ENCODE results near the gene F10.
"Not testable (repeated sequence)": the region's sequence is repeated elsewhere in the genome, so short reads cannot be mapped to it uniquely, and the experiment has no call there.

The F10 gene

DNA sequence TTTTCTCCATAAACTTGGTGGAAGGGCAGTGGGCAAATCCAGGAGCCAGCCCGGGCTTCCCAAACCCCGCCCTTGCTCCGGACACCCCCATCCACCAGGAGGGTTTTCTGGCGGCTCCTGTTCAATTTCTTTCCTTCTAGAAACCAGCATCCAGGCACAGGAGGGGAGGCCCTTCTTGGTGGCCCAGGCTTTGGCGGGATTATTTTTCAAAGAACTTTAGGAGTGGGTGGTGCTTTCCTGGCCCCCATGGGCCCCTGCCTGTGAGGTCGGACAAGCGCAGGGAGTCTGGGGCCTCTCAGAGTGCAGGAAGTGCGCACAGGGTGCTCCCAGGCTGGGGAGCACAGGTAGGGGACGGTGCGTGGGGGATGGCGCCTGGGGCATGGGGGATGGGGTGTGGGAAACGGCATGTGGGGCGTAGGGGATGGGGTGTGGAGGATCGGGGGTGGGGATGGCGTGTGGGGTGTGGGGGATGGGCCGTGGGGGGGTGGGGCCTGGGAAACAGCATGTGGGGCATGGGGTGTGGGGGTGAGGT is 16.6 kb upstream of the F10 start:
- TF ChIP-seq, protein P1, sequence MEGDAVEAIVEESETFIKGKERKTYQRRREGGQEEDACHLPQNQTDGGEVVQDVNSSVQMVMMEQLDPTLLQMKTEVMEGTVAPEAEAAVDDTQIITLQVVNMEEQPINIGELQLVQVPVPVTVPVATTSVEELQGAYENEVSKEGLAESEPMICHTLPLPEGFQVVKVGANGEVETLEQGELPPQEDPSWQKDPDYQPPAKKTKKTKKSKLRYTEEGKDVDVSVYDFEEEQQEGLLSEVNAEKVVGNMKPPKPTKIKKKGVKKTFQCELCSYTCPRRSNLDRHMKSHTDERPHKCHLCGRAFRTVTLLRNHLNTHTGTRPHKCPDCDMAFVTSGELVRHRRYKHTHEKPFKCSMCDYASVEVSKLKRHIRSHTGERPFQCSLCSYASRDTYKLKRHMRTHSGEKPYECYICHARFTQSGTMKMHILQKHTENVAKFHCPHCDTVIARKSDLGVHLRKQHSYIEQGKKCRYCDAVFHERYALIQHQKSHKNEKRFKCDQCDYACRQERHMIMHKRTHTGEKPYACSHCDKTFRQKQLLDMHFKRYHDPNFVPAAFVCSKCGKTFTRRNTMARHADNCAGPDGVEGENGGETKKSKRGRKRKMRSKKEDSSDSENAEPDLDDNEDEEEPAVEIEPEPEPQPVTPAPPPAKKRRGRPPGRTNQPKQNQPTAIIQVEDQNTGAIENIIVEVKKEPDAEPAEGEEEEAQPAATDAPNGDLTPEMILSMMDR (IDR thresholded peaks at IDR 0.05; ENCODE audit: extremely low read depth, missing control alignments) = no peak
- no peak for DNase-seq (ENCODE audit: low spot score)

DNA sequence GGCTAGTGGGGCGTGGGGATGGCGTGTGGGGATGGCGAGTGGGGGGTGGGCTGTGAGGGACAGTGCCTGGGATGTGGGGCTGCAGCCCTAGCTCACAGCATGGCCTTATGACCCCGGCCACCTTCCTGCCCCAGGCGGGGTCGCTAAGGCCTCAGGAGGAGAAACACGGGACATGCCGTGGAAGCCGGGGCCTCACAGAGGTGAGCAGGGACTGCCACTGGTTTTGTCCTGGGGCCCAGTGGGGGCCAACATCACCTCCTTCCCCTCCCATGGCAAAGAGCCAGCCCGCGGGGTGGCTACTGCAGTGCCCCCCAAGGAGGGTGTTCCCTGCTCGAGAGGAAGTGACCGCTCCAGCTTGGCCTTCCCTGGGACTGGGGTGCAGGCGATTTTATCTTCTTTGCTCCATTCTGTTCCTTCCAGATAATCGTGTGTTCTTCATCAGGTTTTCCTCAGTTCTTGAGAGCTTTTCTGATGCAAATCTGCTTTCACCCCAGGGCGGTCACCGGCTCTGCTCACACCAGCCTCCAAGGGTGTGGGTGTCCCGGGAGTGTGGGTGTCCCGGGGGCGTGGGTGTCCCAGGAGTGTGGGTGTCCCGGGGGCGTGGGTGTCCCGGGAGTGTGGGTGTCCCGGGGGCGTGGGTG is 15.8 kb upstream of the F10 start:
- TF ChIP-seq, protein P1 (IDR thresholded peaks at IDR 0.05; ENCODE audit: extremely low read depth, missing control alignments) = no peak
- no peak for DNase-seq (ENCODE audit: low spot score)

DNA sequence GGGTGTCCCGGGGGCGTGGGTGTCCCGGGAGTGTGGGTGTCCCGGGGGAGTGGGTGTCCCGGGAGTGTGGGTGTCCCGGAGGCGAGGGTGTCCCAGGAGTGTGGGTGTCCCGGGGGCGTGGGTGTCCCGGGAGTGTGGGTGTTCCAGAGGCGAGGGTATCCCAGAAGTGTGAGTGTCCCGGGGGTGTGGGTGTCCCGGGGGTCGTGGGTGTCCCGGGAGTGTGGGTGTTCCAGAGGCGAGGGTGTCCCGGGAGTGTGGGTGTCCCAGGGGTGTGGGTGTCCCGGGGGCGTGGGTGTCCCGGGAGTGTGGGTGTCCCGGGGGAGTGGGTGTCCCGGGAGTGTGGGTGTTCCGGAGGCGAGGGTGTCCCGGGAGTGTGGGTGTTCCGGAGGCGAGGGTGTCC is 14.1 kb upstream of the F10 start:
- not testable (repeated sequence) for DNase-seq (ENCODE audit: low spot score)

DNA sequence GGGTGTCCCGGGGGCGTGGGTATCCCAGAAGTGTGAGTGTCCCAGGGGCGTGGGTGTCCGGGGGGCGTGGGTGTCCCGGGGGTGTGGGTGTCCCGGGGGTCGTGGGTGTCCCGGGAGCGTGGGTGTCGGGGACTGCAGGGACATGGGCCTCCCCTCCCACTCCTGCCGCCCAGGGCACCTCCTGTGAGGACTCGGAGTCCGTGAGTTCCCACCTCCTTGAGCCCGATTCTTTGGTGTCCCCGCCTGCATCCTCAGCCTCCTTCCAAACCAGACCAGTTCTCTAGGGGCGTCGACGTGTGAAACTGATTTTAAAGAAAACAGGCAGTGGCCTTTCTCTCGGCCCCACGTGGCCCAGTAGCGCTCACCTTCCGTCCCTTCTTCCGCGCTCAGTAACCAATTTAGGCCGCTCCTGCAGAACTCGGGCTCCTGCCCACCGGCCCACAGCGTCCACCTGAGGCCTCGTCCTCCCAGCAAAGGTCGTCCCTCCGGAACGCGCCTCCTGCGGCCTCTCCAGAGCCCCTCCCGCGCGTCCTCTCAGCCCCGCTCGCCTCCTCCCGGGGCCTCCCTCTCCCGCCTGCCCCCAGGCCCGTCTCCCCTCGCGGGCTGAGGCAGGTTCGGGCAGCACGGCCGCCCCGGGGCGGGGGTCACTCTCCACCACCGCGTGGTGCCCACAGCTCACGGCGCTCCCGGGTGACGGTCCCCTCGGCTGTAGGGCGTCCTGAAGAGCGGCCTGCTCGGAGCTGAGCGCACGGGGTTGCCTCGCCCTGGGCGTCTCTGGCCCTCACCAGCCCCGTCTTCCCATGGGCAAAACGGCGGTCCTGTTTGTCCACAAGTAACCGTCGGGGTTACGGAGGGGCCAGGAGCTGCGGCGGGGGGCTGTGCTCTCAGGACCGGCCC is 13.2 kb upstream of the F10 start:
- DNase-seq (ENCODE audit: low spot score) = no peak
- TF ChIP-seq, protein P1 (IDR thresholded peaks at IDR 0.05; ENCODE audit: extremely low read depth, missing control alignments) = no peak

DNA sequence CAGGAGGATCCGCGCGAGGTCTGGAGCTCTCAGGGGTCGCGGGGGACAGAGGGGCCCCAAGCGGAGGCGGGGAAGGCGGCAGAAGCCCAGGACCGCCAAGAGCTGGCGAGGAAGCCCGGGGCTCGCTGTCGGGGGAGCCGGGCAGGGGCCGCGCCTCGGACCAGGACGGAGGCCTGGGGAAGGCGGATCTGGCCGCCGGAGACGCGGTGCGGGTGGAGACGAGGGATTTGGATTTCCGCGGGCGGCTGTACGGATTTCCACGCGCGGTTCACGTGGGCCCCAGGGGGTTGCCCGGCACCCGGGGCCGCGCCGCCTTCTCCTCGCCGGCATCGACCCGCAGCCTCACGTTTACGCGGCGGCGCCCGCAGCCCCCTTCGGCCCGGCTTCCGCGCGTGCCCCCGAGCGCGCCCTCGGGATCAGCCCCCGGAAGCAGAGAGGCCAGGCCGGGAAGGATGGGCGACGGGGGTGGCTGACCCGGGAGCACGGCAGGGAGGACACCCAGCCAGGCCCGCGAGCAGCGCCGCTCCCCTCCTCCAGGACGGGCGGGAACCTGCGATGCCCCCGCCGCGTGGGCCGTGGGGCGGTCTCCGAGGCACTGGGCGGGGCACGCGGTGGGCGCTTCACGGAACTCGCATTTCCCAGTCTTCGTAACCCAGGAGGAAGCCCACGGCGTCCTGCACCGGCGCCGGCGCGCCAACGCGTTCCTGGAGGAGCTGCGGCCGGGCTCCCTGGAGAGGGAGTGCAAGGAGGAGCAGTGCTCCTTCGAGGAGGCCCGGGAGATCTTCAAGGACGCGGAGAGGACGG is 12.3 kb upstream of the F10 start:
- no peak for DNase-seq (ENCODE audit: low spot score)
- TF ChIP-seq, protein P1 (IDR thresholded peaks at IDR 0.05; ENCODE audit: extremely low read depth, missing control alignments) = no peak

DNA sequence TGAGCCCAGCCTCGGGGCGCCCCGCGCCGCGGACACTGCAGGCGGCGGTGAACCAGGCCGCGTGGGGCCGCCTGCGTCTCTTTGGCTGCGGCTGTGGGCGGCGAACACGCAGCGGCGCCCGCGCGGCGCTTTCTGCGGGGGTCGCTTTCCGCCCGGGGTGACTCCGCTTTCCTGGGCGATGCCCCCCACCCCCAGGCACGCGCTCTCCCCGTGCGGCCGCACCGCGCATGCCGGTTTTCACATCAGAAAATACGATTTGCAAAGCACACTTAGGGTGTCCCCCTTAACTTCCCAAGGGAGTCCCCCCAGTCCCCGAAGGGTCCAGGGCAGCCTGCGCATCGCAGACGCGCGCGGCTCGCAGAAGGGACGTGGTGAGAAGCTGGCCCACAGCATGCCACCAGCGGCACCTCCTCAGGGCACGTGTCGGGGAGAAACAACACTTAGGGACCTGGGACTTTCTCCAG is 11.7 kb upstream of the F10 start:
- TF ChIP-seq, protein P1 (IDR thresholded peaks at IDR 0.05; ENCODE audit: extremely low read depth, missing control alignments) = no peak
- DNase-seq (ENCODE audit: low spot score) = no peak

DNA sequence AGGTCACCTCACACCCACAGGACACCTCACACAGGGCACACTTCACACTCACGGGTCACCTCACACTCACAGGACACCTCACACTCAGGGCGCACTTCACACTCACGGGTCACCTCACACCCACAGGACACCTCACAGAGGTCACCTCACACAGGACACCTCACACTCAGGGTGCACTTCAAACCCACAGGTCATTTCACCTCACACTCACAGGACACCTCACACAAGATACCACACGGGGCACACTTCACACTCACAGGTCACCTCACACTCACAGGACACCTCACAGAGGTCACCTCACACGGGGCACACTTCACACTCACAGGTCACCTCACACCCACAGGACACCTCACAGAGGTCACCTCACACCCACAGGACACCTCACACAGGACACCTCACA is 10.8 kb upstream of the F10 start:
- not testable (repeated sequence) for DNase-seq (ENCODE audit: low spot score)

DNA sequence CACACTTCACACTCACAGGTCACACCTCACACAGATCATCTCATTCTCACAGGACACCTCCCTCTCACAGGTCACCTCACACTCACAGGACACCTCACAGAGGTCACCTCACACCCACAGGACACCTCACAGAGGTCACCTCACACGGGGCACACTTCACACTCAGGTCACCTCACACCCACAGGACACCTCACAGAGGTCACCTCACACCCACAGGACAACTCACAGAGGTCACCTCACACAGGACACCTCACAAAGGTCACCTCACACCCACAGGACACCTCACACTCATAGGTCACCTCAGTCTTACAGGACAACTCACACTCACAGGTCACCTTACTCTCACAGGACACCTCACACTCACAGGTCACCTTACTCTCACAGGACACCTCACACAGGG is 10.1 kb upstream of the F10 start:
- not testable (repeated sequence) for DNase-seq (ENCODE audit: low spot score)

All from GM20000 (cell line).